Immature natural killer cell (primary cell): ENCODE measurements around the gene TLDC2. TPM values are rescaled to one million over a fixed set of nuclear protein-coding genes. Genes with fewer than 3 reads are reported as not detected.
"Not testable (repeated sequence)": the region's sequence is repeated elsewhere in the genome, so short reads cannot be mapped to it uniquely, and the experiment has no call there.

Experiments
- DNase-seq, 3 donors: peaks; one replicate each; pipeline ENCODE4 v3.0.0; 2022; ENCODE audit warnings: mixed read lengths in 1 of 3
- H3K27ac Mint-ChIP-seq, 6 donors: one replicate each; pipeline ENCODE4 v1.8.0; 2020; ENCODE audit warnings: mixed read lengths in 6 of 6, mild to moderate bottlenecking in 5 of 6, inconsistent platforms in 4 of 6, moderate library complexity in 3 of 6
- H3K27me3 Mint-ChIP-seq, 3 donors: one replicate each; pipeline ENCODE4 v1.8.0; 2020 to 2021; ENCODE audit warnings: low read depth in 3 of 3, mild to moderate bottlenecking in 3 of 3, mixed read lengths in 3 of 3, moderate library complexity in 3 of 3, inconsistent platforms in 1 of 3
- H3K36me3 Mint-ChIP-seq, 3 donors: one replicate each; pipeline ENCODE4 v1.8.0; 2020; ENCODE audit warnings: mixed read lengths in 3 of 3, inconsistent platforms in 2 of 3, mild to moderate bottlenecking in 2 of 3
- H3K4me1 Mint-ChIP-seq, 2 donors: one replicate each; pipeline ENCODE4 v1.8.0; 2020; ENCODE audit warnings: inconsistent platforms in 2 of 2, mild to moderate bottlenecking in 2 of 2, mixed read lengths in 2 of 2, moderate library complexity in 1 of 2
- H3K4me3 Mint-ChIP-seq, 5 donors: one replicate each; pipeline ENCODE4 v1.8.0; 2020; ENCODE audit warnings: mild to moderate bottlenecking in 5 of 5, mixed read lengths in 5 of 5, inconsistent platforms in 3 of 5, moderate library complexity in 3 of 5
- H3K9me3 Mint-ChIP-seq, 6 donors: one replicate each; pipeline ENCODE4 v1.8.0; 2020; ENCODE audit warnings: mild to moderate bottlenecking in 6 of 6, mixed read lengths in 6 of 6, inconsistent platforms in 4 of 6, moderate library complexity in 3 of 6
- polyA plus RNA-seq, 3 donors: library from polyadenylated mRNA; unstranded; fragments of 300-500 nt; fragmentation: Illumina TruSeq; gene quantifications; one replicate each; pipeline ENCODE4 v1.2.3, GENCODE V29; 2021

TLDC2 gene
- polyA plus RNA-seq, 3 donors from 2014 or later: 0.38 to 0.55 TPM; not detected in 1

DNA sequence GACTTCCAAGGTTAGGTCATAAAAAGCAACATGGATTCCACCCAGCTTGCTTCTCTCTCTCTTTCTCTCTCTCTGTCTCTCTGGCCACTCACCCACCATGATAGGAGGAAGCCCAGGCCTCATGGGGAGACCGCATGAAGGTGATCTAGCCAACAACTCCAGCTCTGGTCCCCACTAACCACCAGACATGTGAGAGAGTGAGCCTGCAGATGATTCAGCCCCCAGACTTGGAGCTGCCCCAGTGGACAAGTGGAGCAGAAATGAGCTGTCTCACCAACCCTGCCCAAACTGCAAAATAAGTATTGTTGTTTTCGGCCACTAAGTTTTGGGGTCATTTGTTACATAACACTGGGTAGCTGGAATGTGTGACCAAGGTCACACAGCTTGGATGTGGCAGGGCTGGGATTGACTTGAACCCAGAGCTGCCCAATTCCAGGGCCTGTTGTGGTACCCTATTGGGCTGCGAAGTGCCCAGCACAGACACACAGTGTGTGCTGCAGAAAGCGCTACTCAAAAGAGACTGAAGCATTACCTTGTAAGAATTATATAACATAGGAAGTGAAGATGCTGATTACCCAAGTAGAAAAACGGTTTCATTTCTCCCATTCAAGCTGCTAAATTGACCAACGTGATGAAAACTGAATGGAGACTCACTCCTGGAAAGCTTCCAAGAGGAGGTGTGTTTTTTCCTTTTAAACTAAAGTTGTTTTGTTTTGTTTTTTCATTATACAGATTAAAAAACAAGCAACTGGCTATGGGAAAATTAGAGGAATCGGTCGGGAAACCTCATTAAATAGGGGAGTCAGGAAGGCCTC is 9.1 kb upstream of the TLDC2 start:
- no peak for DNase-seq
- Mint-ChIP-seq H3K27me3 (peaks cover 2 to 7% (median 7%) of the 10 kb centered on the region in 3 donors), H3K36me3 (peaks cover 0 to 3% (median 0%) of the 10 kb centered on the region in 3 donors), H3K4me3 (peak overlapping the region in 2 of 5 donors; percentile 27 to 42), H3K4me1 (peaks cover 0 to 7% of the 10 kb centered on the region in 2 donors), H3K27ac (peak overlapping the region in 1 of 6 donors; percentile 21), H3K9me3 (no peaks in the 10 kb centered on the region)

GRCh38 chr20:36871640-36872570 is 4.0 kb upstream of the TLDC2 start:
- H3K27ac Mint-ChIP-seq: peak overlapping the region in 2 of 6 donors; percentile 31 to 72
- H3K36me3 Mint-ChIP-seq: peaks cover 0 to 3% (median 0%) of the 10 kb centered on the region in 3 donors
- H3K4me1 Mint-ChIP-seq: peaks cover 4 to 5% of the 10 kb centered on the region in 2 donors
- H3K27me3 Mint-ChIP-seq: peaks cover 0 to 3% (median 2%) of the 10 kb centered on the region in 3 donors
- no peak overlapping the region for H3K4me3 Mint-ChIP-seq
- DNase-seq: peak in 1 of 3 donors; percentile 16
- no peaks in the 10 kb centered on the region for H3K9me3 Mint-ChIP-seq

GRCh38 chr20:36872852-36873251 is 3.1 kb upstream of the TLDC2 start:
- DNase-seq: no peak
- H3K4me1 Mint-ChIP-seq: peaks cover 4 to 5% of the 10 kb centered on the region in 2 donors
- H3K36me3 Mint-ChIP-seq: no peaks in the 10 kb centered on the region

GRCh38 chr20:36873498-36874189 is 2.3 kb upstream of the TLDC2 start:
- Mint-ChIP-seq H3K4me3 (no peak overlapping the region), H3K27me3 (peaks cover 0 to 3% (median 2%) of the 10 kb centered on the region in 3 donors), H3K4me1 (peaks cover 4 to 5% of the 10 kb centered on the region in 2 donors), H3K36me3 (no peaks in the 10 kb centered on the region), H3K27ac (no peak overlapping the region), H3K9me3 (no peaks in the 10 kb centered on the region)
- DNase-seq: no peak

More at GRCh38 chr20:36872852-36873251, 3.1 kb upstream of the TLDC2 start:
- Mint-ChIP-seq H3K27me3 (peaks cover 0 to 3% (median 2%) of the 10 kb centered on the region in 3 donors), H3K9me3 (no peaks in the 10 kb centered on the region), H3K4me3 (no peak overlapping the region), H3K27ac (peak overlapping the region in 1 of 6 donors; percentile 21)

GRCh38 chr20:36875093-36875492 is 845 bp upstream of the TLDC2 start:
- H3K27me3 Mint-ChIP-seq, H3K27ac Mint-ChIP-seq, H3K4me1 Mint-ChIP-seq, H3K9me3 Mint-ChIP-seq, DNase-seq, H3K4me3 Mint-ChIP-seq, H3K36me3 Mint-ChIP-seq: not testable (repeated sequence)

GRCh38 chr20:36876473-36876833 is 515 bp downstream of the TLDC2 start:
- H3K4me3 Mint-ChIP-seq: no peak overlapping the region
- H3K4me1 Mint-ChIP-seq: peaks cover 4 to 5% of the 10 kb centered on the region in 2 donors
- DNase-seq: no peak
- no peaks in the 10 kb centered on the region for H3K36me3 Mint-ChIP-seq
- no peak overlapping the region for H3K27ac Mint-ChIP-seq
- H3K27me3 Mint-ChIP-seq: peaks cover 0 to 5% (median 0%) of the 10 kb centered on the region in 3 donors
- no peaks in the 10 kb centered on the region for H3K9me3 Mint-ChIP-seq

GRCh38 chr20:36878941-36879340 is 3.0 kb downstream of the TLDC2 start:
- Mint-ChIP-seq H3K36me3 (peaks cover 0 to 4% (median 0%) of the 10 kb centered on the region in 3 donors), H3K4me3 (no peak overlapping the region), H3K27me3 (peaks cover 0 to 4% (median 0%) of the 10 kb centered on the region in 3 donors), H3K9me3 (no peaks in the 10 kb centered on the region), H3K27ac (no peak overlapping the region), H3K4me1 (peaks cover 0 to 4% of the 10 kb centered on the region in 2 donors)
- DNase-seq: no peak

DNA sequence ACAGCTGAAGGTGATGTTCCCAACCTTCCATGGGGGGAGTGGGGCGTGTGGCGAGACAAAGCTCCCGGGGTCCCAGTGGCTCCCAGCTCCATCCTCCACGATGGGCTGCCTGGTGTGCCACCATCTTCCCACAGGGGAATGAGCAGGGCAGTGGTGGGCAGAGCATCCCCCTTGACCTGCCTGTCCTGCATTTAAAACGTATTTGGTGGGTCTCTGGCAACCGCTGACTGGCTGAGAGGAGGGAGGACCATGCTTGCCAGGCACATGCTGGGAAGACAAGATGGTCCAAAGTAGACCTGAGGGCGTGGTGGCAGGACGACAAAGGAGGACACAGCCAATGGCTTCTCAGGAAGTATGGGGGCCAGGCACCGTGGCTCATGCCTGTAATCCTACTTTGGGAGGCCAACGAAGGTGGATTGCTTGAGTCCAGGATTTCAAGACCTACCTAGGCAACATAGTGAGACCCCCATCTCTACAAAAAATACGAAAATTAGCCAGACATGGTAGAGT is 4.9 kb downstream of the TLDC2 start:
- Mint-ChIP-seq H3K27me3 (peaks cover 0 to 4% (median 0%) of the 10 kb centered on the region in 3 donors), H3K36me3 (peaks cover 0 to 4% (median 3%) of the 10 kb centered on the region in 3 donors), H3K4me3 (no peak overlapping the region), H3K4me1 (peaks cover under 1 to 8% of the 10 kb centered on the region in 2 donors), H3K9me3 (no peaks in the 10 kb centered on the region), H3K27ac (no peak overlapping the region)
- DNase-seq: no peak

DNA sequence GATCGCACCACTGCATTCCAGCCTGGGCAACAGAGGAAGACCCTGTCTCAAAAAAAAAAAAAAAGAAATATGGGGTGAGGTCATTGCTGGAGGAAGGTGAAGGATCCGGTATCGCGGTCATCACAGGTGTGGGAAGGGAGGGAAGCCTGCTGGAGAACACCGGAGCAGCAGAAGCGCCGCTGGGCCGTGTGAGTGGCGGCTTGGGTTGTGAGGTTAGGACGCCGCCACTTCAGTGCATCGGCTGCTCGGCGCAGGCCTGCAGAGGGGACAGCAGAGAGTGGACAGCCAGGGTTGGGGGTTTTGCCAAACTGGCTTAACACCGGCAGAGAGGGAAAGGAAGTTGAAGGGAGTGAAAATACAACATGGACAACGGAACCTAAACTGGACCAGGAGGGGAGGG is 5.4 kb downstream of the TLDC2 start:
- Mint-ChIP-seq H3K4me3 (no peak overlapping the region), H3K9me3 (no peaks in the 10 kb centered on the region), H3K4me1 (peaks cover 1 to 10% of the 10 kb centered on the region in 2 donors), H3K27ac (no peak overlapping the region), H3K36me3 (peaks cover 0 to 4% (median 3%) of the 10 kb centered on the region in 3 donors), H3K27me3 (peaks cover 0 to 4% (median 0%) of the 10 kb centered on the region in 3 donors)
- no peak for DNase-seq

DNA sequence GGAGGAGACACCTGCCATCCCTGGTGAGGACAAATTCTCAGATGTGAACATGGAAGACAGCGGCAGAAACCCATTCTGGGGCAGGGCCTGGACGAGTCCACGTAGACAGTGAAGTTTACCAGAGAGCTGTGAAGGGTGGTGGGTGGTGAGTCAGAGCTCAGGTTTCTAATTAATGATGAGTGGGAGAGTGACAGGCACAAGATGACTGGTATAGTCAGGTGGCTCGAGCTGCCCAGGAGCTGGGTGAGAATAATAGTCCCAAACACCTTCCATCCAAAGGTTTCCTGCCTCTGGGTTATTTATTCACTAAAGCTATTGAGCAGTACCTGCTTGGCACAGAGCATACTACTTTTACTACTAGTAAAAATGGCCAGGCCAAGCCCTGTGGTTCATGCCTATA is 6.0 kb downstream of the TLDC2 start:
- Mint-ChIP-seq H3K36me3 (peaks cover 0 to 4% (median 3%) of the 10 kb centered on the region in 3 donors), H3K27ac (peak overlapping the region in 1 of 6 donors; percentile 29), H3K9me3 (no peaks in the 10 kb centered on the region)

GRCh38 chr20:36883977-36884535 is 8.1 kb downstream of the TLDC2 start:
- H3K27me3 Mint-ChIP-seq: peaks cover 0 to 6% (median 2%) of the 10 kb centered on the region in 3 donors
- peak overlapping the region in 1 of 6 donors; percentile 16 for H3K27ac Mint-ChIP-seq
- no peak for DNase-seq
- peaks cover 0 to 4% (median 3%) of the 10 kb centered on the region in 3 donors for H3K36me3 Mint-ChIP-seq
- no peaks in the 10 kb centered on the region for H3K9me3 Mint-ChIP-seq
- peaks cover 12 to 25% of the 10 kb centered on the region in 2 donors for H3K4me1 Mint-ChIP-seq
- no peak overlapping the region for H3K4me3 Mint-ChIP-seq

More for the DNA sequence above, 6.0 kb downstream of the TLDC2 start:
- Mint-ChIP-seq H3K27me3 (peaks cover 0 to 6% (median 0%) of the 10 kb centered on the region in 3 donors), H3K4me1 (peaks cover 6 to 15% of the 10 kb centered on the region in 2 donors), H3K4me3 (no peak overlapping the region)
- no peak for DNase-seq

DNA sequence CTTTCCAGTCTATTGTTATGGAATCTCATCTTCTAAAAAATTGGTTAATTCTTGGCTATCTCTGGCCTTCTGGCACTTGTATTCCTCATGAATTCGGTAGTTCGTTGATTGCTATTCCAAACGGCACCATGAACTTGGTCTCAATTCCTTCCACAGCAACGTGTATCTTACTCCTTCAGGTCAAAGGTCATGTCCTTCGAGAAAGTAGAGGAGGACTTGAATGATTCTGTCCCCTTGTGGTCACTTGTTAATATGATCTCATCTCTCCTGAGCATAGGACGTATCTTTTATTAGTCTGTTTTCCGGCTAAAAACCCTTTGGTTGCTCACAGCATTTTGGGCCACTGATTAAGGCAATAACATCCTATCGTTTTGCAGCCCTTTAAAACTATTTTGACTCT is 9.4 kb downstream of the TLDC2 start:
- no peak overlapping the region for H3K27ac Mint-ChIP-seq
- H3K4me1 Mint-ChIP-seq: peaks cover 15 to 25% of the 10 kb centered on the region in 2 donors
- no peak for DNase-seq
- H3K9me3 Mint-ChIP-seq: no peaks in the 10 kb centered on the region
- peaks cover 3 to 13% (median 7%) of the 10 kb centered on the region in 3 donors for H3K36me3 Mint-ChIP-seq
- no peak overlapping the region for H3K4me3 Mint-ChIP-seq
- H3K27me3 Mint-ChIP-seq: peaks cover 0 to 4% (median 2%) of the 10 kb centered on the region in 3 donors
